Left forelimb (tissue), 1 donor: ENCODE results near the gene BTBD16.

Experiments
- DNase-seq: peaks from one replicate; pipeline ENCODE4 v3.0.0-alpha.2; 2018; ENCODE audit warnings: low spot score

Gene BTBD16

GRCh38 chr10:122248356-122249302 is 22.5 kb upstream of the BTBD16 start:
- no peak for DNase-seq

- no peak for DNase-seq
Observed at GRCh38 chr10:122249303-122249850, 21.7 kb upstream of the BTBD16 start.

GRCh38 chr10:122249991-122250750 is 20.9 kb upstream of the BTBD16 start:
- peak; percentile 63 for DNase-seq

GRCh38 chr10:122251459-122252255 is 19.4 kb upstream of the BTBD16 start:
- DNase-seq: peak; percentile 49

GRCh38 chr10:122252805-122253204 is 18.3 kb upstream of the BTBD16 start:
- DNase-seq: peak; percentile 37

GRCh38 chr10:122253605-122254004 is 17.5 kb upstream of the BTBD16 start:
- DNase-seq: no peak

- DNase-seq: peak; percentile 38
Observed at GRCh38 chr10:122254831-122255230, 16.3 kb upstream of the BTBD16 start.

- DNase-seq: no peak
Observed at GRCh38 chr10:122255509-122256301, 15.4 kb upstream of the BTBD16 start.

GRCh38 chr10:122257041-122257440 is 14.1 kb upstream of the BTBD16 start:
- no peak for DNase-seq

GRCh38 chr10:122258136-122259074 is 12.7 kb upstream of the BTBD16 start:
- DNase-seq: no peak

GRCh38 chr10:122259075-122259466 is 12.0 kb upstream of the BTBD16 start:
- DNase-seq: no peak

GRCh38 chr10:122261584-122261983 is 9.5 kb upstream of the BTBD16 start:
- no peak for DNase-seq

GRCh38 chr10:122263971-122264370 is 7.1 kb upstream of the BTBD16 start:
- peak; percentile 48 for DNase-seq

- no peak for DNase-seq
Observed at GRCh38 chr10:122264436-122264835, 6.7 kb upstream of the BTBD16 start.

- DNase-seq: peak; percentile 47
Observed at GRCh38 chr10:122264931-122265330, 6.2 kb upstream of the BTBD16 start.

- DNase-seq: peak; percentile 11
Observed at GRCh38 chr10:122265896-122266295, 5.2 kb upstream of the BTBD16 start.

GRCh38 chr10:122267849-122268737 is 3.0 kb upstream of the BTBD16 start:
- peak; percentile 67 for DNase-seq

- peak; percentile 52 for DNase-seq
Observed at GRCh38 chr10:122269059-122269687, 1.9 kb upstream of the BTBD16 start.
